ENCODE data around the gene CIB1.
A peak's percentile ranks its signal among the peaks of the same experiment; 100 is the strongest.
"Not testable (repeated sequence)": the region's sequence is repeated elsewhere in the genome, so short reads cannot be mapped to it uniquely, and the experiment has no call there.

Gene CIB1

DNA sequence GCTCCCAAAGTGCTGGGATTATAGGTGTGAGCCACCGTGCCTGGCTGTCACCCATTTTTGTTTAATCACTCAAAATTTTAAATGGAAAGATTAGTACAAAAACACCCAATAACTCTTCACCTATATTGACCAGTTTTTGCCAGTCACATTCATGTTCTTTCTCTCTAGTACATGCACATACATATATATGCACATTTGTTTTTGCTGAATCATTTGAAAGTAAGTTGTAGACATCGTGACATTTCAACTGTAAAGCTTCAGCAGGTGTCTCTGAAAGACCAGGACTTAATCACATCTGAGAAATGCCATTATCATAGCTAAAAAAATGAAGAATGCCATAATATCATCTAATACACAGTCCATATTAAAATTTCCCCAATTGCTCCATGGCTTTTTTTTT, 39.1 kb downstream of the CIB1 start:
- DNase-seq (ENCODE audit: low read depth in 2 of 2): no peak

GRCh38 chr15:90192961-90193786, 40.6 kb downstream of the CIB1 start:
- DNase-seq (ENCODE audit: low read depth in 2 of 2): no peak

DNA sequence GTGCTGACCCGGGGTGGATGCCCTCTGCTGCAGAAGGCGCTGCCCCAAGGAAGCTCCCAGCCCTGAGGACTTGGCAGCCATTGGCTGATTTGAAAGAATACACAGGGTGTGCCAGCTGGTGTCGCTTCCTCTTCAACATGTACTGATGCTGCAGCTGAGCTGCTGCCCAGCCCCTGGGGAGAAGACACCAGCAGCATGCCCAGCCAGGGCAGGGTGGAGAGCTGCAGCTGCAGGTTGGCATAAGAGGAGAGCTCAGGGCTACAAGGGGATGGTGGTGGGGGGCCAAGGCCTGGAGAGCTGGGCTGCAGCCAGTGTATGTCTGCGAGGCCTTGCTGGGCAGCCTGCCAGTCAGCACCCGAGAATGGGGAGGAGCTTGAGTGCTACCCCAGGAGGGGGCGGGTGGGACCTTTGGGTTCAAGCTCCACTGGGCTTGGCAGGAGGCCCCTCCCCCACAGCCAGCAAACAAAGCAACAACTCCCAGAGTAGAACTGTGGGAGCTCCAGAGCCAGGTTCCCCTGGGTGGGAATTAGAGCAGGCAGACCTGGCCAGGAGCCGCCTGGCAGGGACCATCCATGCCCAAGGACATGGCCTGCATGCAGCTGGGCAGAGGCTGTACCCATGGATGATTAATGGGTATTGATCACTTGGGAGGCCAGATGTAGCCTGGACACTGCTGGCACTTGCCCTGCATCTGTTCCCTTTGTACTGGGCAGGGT, 41.8 kb downstream of the CIB1 start:
- DNase-seq (ENCODE audit: low read depth in 2 of 2): no peak

- no peak for DNase-seq (ENCODE audit: low read depth in 2 of 2)
Observed at GRCh38 chr15:90191344-90191687, 42.4 kb downstream of the CIB1 start.

GRCh38 chr15:90190606-90191343, 43.0 kb downstream of the CIB1 start:
- no peak for DNase-seq (ENCODE audit: low read depth in 2 of 2)

- no peak for DNase-seq (ENCODE audit: low read depth in 2 of 2)
Observed at GRCh38 chr15:90189781-90190467, 43.8 kb downstream of the CIB1 start.

GRCh38 chr15:90188914-90189748, 44.6 kb downstream of the CIB1 start:
- DNase-seq (ENCODE audit: low read depth in 2 of 2): no peak

- not testable (repeated sequence) for DNase-seq (ENCODE audit: low read depth in 2 of 2)
Observed at GRCh38 chr15:90188065-90188464, 45.7 kb downstream of the CIB1 start.

DNA sequence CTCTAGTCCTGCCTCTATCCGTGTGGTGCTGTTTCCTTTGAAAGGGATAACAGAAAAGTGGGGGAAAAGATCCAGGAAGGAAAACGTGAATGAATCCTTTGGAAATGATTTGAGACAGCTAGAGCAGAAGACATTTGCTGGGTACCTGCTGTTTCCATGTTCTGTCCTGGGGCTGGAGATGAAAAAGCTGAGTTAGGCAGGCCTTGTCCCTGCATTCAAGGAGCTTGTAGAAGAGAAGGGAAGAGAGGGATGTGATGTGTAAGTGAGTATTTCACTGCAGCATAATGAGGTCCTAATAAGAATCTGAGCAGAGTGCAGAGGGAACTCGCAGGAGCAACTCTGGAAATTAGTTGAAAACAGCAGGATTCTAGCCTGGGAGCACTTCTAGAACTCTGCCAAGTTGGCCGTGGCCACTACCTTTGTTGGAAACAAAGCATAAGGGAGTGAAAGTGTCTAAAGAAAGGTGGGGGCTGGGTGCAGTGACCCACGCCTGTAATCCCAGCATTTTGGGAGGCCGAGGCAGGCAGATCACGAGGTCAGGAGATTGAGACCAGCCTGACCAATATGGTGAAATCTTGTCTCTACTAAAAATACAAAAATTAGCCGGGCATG, 46.4 kb downstream of the CIB1 start:
- DNase-seq (ENCODE audit: low read depth in 2 of 2): no peak

GRCh38 chr15:90184786-90185704, 48.7 kb downstream of the CIB1 start:
- DNase-seq (ENCODE audit: low read depth in 2 of 2): peak in 1 of 2 donors; percentile 23

DNA sequence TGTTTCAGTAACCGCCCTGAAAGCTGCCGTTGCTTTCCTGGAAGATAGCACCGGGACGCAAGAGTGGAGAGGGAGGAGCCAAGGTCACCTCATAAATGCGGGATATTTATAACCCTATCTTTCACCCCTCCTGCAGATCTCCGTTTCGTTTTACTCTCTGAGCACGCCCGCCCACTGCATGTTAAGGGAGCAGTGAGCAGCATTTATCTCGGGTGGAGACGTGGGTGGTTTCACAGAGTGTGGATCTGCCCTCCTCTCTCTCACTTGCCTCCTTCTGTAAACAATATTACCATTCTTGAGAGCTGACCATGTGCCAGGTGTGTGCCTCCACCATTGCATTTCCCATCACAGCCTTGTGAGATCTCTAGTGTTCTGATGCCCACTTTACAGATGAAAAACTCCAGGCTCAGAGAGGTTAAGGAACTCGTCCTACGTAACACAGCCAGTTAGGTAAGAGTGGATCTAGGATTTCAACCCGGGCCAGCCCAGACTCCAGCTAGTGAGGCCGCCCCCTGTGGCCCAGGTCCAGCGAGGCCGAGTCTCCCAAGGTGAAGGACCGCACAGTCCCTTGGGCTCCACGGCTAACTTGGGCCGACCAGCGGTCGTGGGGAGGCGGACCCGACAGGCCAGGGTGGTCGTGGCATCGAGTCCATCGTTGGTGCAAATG, 49.5 kb downstream of the CIB1 start:
- DNase-seq (ENCODE audit: low read depth in 2 of 2): peak in 1 of 2 donors; percentile 32

- DNase-seq (ENCODE audit: low read depth in 2 of 2): no peak
Observed at GRCh38 chr15:90181776-90182175, 52.0 kb downstream of the CIB1 start.

All from stimulated activated CD4-positive, alpha-beta T cell treated with anti-CD3 and anti-CD28 coated beads, Interleukin-4, amount 100 ng/mL, for 48 hours (primary cell).